Liver (tissue), 9 donors: ENCODE data around the gene ST6GAL1. TPM values are rescaled to one million over a fixed set of nuclear protein-coding genes. Genes with fewer than 3 reads are reported as not detected.
"Not testable (repeated sequence)": the region's sequence is repeated elsewhere in the genome, so short reads cannot be mapped to it uniquely, and the experiment has no call there.

ENCODE experiments used
- DNase-seq: peaks from one replicate; pipeline ENCODE4 v3.0.0-alpha.2; 2017; ENCODE audit warnings: low spot score
- H3K27ac ChIP-seq, 2 donors: one replicate each; pipeline ENCODE4 v1.7.0; 2013; ENCODE audit warnings: inconsistent platforms in 2 of 2, low read length in 2 of 2, control low read depth in 1 of 2, low read depth in 1 of 2, mild to moderate bottlenecking in 1 of 2
- H3K27me3 ChIP-seq, 4 donors: one replicate each; pipeline versions ENCODE4 v1.6.1 to v1.7.0; 2013; ENCODE audit warnings: low read length in 3 of 4, inconsistent platforms in 1 of 4, mild to moderate bottlenecking in 1 of 4, moderate library complexity in 1 of 4; ENCODE audit not compliant: control insufficient read depth in 4 of 4, insufficient read depth in 4 of 4
- H3K36me3 ChIP-seq, 4 donors: one replicate each; pipeline versions ENCODE4 v1.6.1 to v1.7.0; 2013; ENCODE audit warnings: low read length in 3 of 4, mild to moderate bottlenecking in 3 of 4, low read depth in 1 of 4, moderate library complexity in 1 of 4; ENCODE audit not compliant: control insufficient read depth in 4 of 4, insufficient read depth in 3 of 4
- H3K4me1 ChIP-seq, 4 donors: one replicate each; pipeline versions ENCODE4 v1.6.1 to v1.7.0; 2013; ENCODE audit warnings: low read length in 3 of 4, mild to moderate bottlenecking in 3 of 4, moderate library complexity in 1 of 4; ENCODE audit not compliant: control insufficient read depth in 4 of 4, insufficient read depth in 4 of 4
- H3K4me3 ChIP-seq, 3 donors: one replicate each; pipeline versions ENCODE4 v1.6.1 to v1.7.0; 2013; ENCODE audit warnings: low read length in 3 of 3, control low read depth in 1 of 3, low read depth in 1 of 3, mild to moderate bottlenecking in 1 of 3
- H3K9ac ChIP-seq, 2 donors: one replicate each; pipeline ENCODE4 v1.7.0; 2013; ENCODE audit warnings: low read length in 2 of 2, mild to moderate bottlenecking in 2 of 2, moderate library complexity in 2 of 2, control low read depth in 1 of 2, low read depth in 1 of 2
- H3K9me3 ChIP-seq, 4 donors: one replicate each; pipeline versions ENCODE4 v1.6.1 to v1.7.0; 2013; ENCODE audit warnings: low read length in 3 of 4; ENCODE audit not compliant: control insufficient read depth in 4 of 4
- ATF3 ChIP-seq: IDR thresholded peaks from 2 replicates; pipeline ENCODE4 v1.6.1; 2016; ENCODE audit warnings: antibody characterized with exemption
- FOXA1 ChIP-seq: IDR thresholded peaks from 2 replicates; pipeline ENCODE4 v1.6.1; 2016; ENCODE audit warnings: antibody characterized with exemption
- FOXA2 ChIP-seq: IDR thresholded peaks from 2 replicates; pipeline ENCODE4 v1.6.1; 2016; ENCODE audit warnings: antibody characterized with exemption
- HNF4A ChIP-seq, 2 donors: conservative IDR thresholded peaks; 2 replicates each; pipeline ENCODE4 v1.6.1; 2016; ENCODE audit warnings: antibody characterized with exemption in 2 of 2, mild to moderate bottlenecking in 2 of 2
- MAX ChIP-seq: IDR thresholded peaks from 2 replicates; pipeline ENCODE4 v1.6.1; 2016; ENCODE audit warnings: antibody characterized with exemption
- RXRA ChIP-seq, 2 donors: IDR thresholded peaks; 2 replicates each; pipeline ENCODE4 v1.6.1; 2017 to 2018; ENCODE audit warnings: antibody characterized with exemption in 2 of 2, mild to moderate bottlenecking in 1 of 2
- YY1 ChIP-seq: IDR thresholded peaks from 2 replicates; pipeline ENCODE4 v1.6.1; 2016; ENCODE audit warnings: antibody characterized with exemption, mild to moderate bottlenecking
- ZBTB33 ChIP-seq: IDR thresholded peaks from 2 replicates; pipeline ENCODE4 v1.6.1; 2016; ENCODE audit warnings: antibody characterized with exemption
- WGBS: extraction: QIAGEN DNeasy Blood & Tissue Kit; methylation state at CpG from one replicate; pipeline ENCODE4 v1.1.7; 2013; 5-methylcytosine and 5-hydroxymethylcytosine counted together
- polyA plus RNA-seq, 2 donors: library from polyadenylated mRNA; stranded (reverse) in 1 of 2; unstranded in 1 of 2; fragments of 200-250 nt in 1 of 2; fragments of >200 nt in 1 of 2; fragmentation: Nextera tagmentation in 1 of 2; extraction: Ambion mirVana in 1 of 2; gene quantifications; one replicate each; pipeline versions ENCODE4 v1.2.1 to v1.2.3, GENCODE V29; 2013 to 2015
- total RNA-seq, 2 donors: library from RNA; depleted of rRNA; stranded (reverse); fragments of >200 nt; gene quantifications; one replicate each; pipeline ENCODE4 v1.2.3, GENCODE V29; 2014
- TF ChIP-seq, protein P1 (sequence below): fragments of 150-350 bp; IDR thresholded peaks from 2 replicates; pipeline ENCODE4 v1.5.1; 2017; ENCODE audit warnings: improper control_type of control experiment, low read depth, low read length; ENCODE audit not compliant: missing input control
- TF ChIP-seq, protein P2 (sequence below): IDR thresholded peaks from 2 replicates; pipeline ENCODE4 v1.6.1; 2016; ENCODE audit warnings: antibody characterized with exemption, mild to moderate bottlenecking
- donor health status: healthy.
- donor health status: healthy.
- donor health status: healthy.
- donor health status: healthy.
- donor health status: healthy.

The ST6GAL1 gene
- total and polyA plus RNA-seq, 4 donors, result 102 to 425 (median 328) TPM

- Histone ChIP-seq H3K9ac (peak overlapping the region; percentile 64 to 95), H3K36me3 (peaks cover 0 to 2% (median under 1%) of the 10 kb centered on the region in 4 donors), H3K4me1 (peaks cover 6 to 40% (median 16%) of the 10 kb centered on the region in 4 donors), H3K4me3 (peak overlapping the region; percentile 30 to 51 (median 35)), H3K9me3 (no peaks in the 10 kb centered on the region), H3K27me3 (no peaks in the 10 kb centered on the region), H3K27ac (peak overlapping the region; percentile 88 to 89)
- 67% methylated on average over 4 of the region's 4 CpGs for WGBS
- TF ChIP-seq RXRA (IDR thresholded peaks at IDR 0.05) (no peak), ZBTB33 (no peak), FOXA2 (no peak), MAX (no peak), ATF3 (no peak), FOXA1 (no peak), YY1 (no peak), HNF4A (conservative IDR thresholded peaks at IDR 0.05) (no peak)
- TF ChIP-seq, protein P1, sequence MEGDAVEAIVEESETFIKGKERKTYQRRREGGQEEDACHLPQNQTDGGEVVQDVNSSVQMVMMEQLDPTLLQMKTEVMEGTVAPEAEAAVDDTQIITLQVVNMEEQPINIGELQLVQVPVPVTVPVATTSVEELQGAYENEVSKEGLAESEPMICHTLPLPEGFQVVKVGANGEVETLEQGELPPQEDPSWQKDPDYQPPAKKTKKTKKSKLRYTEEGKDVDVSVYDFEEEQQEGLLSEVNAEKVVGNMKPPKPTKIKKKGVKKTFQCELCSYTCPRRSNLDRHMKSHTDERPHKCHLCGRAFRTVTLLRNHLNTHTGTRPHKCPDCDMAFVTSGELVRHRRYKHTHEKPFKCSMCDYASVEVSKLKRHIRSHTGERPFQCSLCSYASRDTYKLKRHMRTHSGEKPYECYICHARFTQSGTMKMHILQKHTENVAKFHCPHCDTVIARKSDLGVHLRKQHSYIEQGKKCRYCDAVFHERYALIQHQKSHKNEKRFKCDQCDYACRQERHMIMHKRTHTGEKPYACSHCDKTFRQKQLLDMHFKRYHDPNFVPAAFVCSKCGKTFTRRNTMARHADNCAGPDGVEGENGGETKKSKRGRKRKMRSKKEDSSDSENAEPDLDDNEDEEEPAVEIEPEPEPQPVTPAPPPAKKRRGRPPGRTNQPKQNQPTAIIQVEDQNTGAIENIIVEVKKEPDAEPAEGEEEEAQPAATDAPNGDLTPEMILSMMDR, result no peak
- TF ChIP-seq, protein P2, sequence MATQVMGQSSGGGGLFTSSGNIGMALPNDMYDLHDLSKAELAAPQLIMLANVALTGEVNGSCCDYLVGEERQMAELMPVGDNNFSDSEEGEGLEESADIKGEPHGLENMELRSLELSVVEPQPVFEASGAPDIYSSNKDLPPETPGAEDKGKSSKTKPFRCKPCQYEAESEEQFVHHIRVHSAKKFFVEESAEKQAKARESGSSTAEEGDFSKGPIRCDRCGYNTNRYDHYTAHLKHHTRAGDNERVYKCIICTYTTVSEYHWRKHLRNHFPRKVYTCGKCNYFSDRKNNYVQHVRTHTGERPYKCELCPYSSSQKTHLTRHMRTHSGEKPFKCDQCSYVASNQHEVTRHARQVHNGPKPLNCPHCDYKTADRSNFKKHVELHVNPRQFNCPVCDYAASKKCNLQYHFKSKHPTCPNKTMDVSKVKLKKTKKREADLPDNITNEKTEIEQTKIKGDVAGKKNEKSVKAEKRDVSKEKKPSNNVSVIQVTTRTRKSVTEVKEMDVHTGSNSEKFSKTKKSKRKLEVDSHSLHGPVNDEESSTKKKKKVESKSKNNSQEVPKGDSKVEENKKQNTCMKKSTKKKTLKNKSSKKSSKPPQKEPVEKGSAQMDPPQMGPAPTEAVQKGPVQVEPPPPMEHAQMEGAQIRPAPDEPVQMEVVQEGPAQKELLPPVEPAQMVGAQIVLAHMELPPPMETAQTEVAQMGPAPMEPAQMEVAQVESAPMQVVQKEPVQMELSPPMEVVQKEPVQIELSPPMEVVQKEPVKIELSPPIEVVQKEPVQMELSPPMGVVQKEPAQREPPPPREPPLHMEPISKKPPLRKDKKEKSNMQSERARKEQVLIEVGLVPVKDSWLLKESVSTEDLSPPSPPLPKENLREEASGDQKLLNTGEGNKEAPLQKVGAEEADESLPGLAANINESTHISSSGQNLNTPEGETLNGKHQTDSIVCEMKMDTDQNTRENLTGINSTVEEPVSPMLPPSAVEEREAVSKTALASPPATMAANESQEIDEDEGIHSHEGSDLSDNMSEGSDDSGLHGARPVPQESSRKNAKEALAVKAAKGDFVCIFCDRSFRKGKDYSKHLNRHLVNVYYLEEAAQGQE, result no peak
- no peak for DNase-seq
These were observed 61.1 kb downstream of the ST6GAL1 start for GRCh38 chr3:186991470-186991869.

DNA sequence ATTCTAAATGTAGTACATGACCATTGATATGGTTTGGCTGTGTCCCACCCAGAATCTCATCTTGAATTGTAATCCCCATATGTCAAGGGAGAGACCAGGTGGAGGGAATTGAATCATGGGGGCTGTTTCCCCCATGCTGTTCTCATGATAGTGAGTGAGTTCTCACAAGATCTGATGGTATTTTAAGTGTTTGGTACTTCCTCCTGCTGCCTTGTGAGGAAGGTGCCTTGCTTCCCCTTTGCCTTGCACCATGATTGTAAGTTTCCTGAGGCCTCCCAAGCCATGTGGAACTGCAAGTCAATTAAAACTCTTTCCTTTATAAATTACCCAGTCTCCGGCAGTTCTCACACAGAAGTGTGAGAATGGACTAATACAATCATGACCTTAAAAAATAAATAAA, 61.8 kb downstream of the ST6GAL1 start:
- H3K9me3 ChIP-seq, H3K36me3 ChIP-seq, H3K27me3 ChIP-seq, DNase-seq: not testable (repeated sequence)
- peak overlapping the region; percentile 88 to 89 for H3K27ac ChIP-seq
- peak overlapping the region in 1 of 2 donors; percentile 95 for H3K9ac ChIP-seq
- peak overlapping the region in 2 of 3 donors; percentile 35 to 51 for H3K4me3 ChIP-seq
- peaks cover 6 to 41% (median 16%) of the 10 kb centered on the region in 4 donors for H3K4me1 ChIP-seq
- WGBS, result 49% methylated on average over 1 of the region's 1 CpG
